Caco-2 (cell line): Measurements from ENCODE around the gene FGFR4. TPM values are rescaled to one million over a fixed set of nuclear protein-coding genes. Genes with fewer than 3 reads are reported as not detected.

Source experiments
- BruUV-seq: library from RNA; stranded (reverse); fragments of 400-500 nt; replicated peaks from 2 replicates; lab custom pipeline; 2021; lab: Mats Ljungman, UMichigan
- CTCF ChIA-PET: fragments of 300-600 bp; sonication (Branson Sonifier 250); formaldehyde crosslinking; loops from one replicate; lab custom pipeline; 2022; ENCODE audit warnings: antibody characterized with exemption; lab: Charles Lee
- POLR2A ChIA-PET: fragments of 300-600 bp; sonication (Branson Sonifier 250); formaldehyde crosslinking; loops from one replicate; lab custom pipeline; 2022; ENCODE audit warnings: antibody characterized with exemption; lab: Charles Lee
- DNase-seq, 2 experiments: peaks; one replicate each; pipeline versions ENCODE4 v3.0.0 to v3.0.0-alpha.2; 2020 to 2022
- H3K27me3 ChIP-seq: replicated peaks from 2 replicates; pipeline ENCODE4 v1.6.0; 2011; ENCODE audit warnings: low read length; ENCODE audit not compliant: control insufficient read depth, insufficient read depth
- H3K36me3 ChIP-seq: 2 replicates; pipeline ENCODE4 v1.5.1; 2011; ENCODE audit warnings: low read length; ENCODE audit not compliant: control insufficient read depth, insufficient read depth
- H3K4me1 ChIP-seq: fragments of 250-450 bp; sonication (Bioruptor Pico); 2 replicates; pipeline ENCODE4 v1.5.1; 2020; ENCODE audit warnings: mild to moderate bottlenecking
- H3K4me3 ChIP-seq: 2 replicates; pipeline ENCODE4 v1.5.1; 2011; ENCODE audit warnings: low read depth, mild to moderate bottlenecking, control low read depth, low read length
- H3K9me3 ChIP-seq: fragments of 250-450 bp; sonication (Bioruptor Pico); 2 replicates; pipeline ENCODE4 v1.5.1; 2020; ENCODE audit warnings: mild to moderate bottlenecking, moderate library complexity
- H3K27ac Mint-ChIP-seq: one replicate; pipeline ENCODE4 v1.8.0; 2022; ENCODE audit warnings: mixed read lengths; ENCODE audit not compliant: unreplicated experiment
- H3K27me3 Mint-ChIP-seq: one replicate; pipeline ENCODE4 v1.8.0; 2022; ENCODE audit warnings: mixed read lengths; ENCODE audit not compliant: insufficient read depth, unreplicated experiment
- H3K36me3 Mint-ChIP-seq: one replicate; pipeline ENCODE4 v1.8.0; 2022; ENCODE audit warnings: mild to moderate bottlenecking, mixed read lengths; ENCODE audit not compliant: insufficient read depth, unreplicated experiment
- H3K4me1 Mint-ChIP-seq: one replicate; pipeline ENCODE4 v1.8.0; 2022; ENCODE audit warnings: low read depth, mixed read lengths; ENCODE audit not compliant: unreplicated experiment
- H3K4me3 Mint-ChIP-seq: one replicate; pipeline ENCODE4 v1.8.0; 2022; ENCODE audit warnings: mild to moderate bottlenecking, moderate library complexity, mixed read lengths; ENCODE audit not compliant: unreplicated experiment
- H3K9me3 Mint-ChIP-seq: one replicate; pipeline ENCODE4 v1.8.0; 2022; ENCODE audit warnings: mixed read lengths; ENCODE audit not compliant: unreplicated experiment
- intact Hi-C: fragments of 100-400 bp; cut with micrococcal nuclease; formaldehyde crosslinking; loops from one replicate; pipeline ENCODE4 v1.10.0; 2022; ENCODE audit not compliant: unreplicated experiment
- total RNA-seq: library from RNA; stranded (reverse); gene quantifications from 2 replicates; pipeline ENCODE4 v1.2.3, GENCODE V29; 2022
- TF ChIP-seq, protein P1 (sequence below), 2 experiments: fragments of 200-600 bp in 1 of 2; IDR thresholded peaks; 1 replicate in 1 of 2; 2 replicates in 1 of 2; pipeline versions ENCODE4 v1.5.1 to v1.8.0; 2011 to 2022; ENCODE audit warnings: antibody characterized with exemption in 1 of 2, control low read depth in 1 of 2, inconsistent platforms in 1 of 2, low read depth in 1 of 2, low read length in 1 of 2, mild to moderate bottlenecking in 1 of 2, moderate library complexity in 1 of 2; ENCODE audit not compliant: insufficient read depth in 1 of 2, severe bottlenecking in 1 of 2, unreplicated experiment in 1 of 2

The FGFR4 gene
- total RNA-seq, 1 experiment from 2014 or later: 190 TPM

- H3K4me1 Mint-ChIP-seq: peaks cover 33% of the 10 kb centered on the region
- no peaks in the 10 kb centered on the region for H3K27me3 Mint-ChIP-seq
- no peak for DNase-seq
- H3K36me3 ChIP-seq: no peaks in the 10 kb centered on the region
- ChIA-PET POLR2A (no interaction called here), CTCF (interaction anchor here (0.6 to 2.7 kb wide), 3 partner anchors 10 to 1160 kb away, joined by 3 to 12 read pairs (median 3); no protein-coding TSS in a partner anchor)
- peaks cover 42% of the 10 kb centered on the region for H3K4me1 ChIP-seq
- TF ChIP-seq, protein P1, sequence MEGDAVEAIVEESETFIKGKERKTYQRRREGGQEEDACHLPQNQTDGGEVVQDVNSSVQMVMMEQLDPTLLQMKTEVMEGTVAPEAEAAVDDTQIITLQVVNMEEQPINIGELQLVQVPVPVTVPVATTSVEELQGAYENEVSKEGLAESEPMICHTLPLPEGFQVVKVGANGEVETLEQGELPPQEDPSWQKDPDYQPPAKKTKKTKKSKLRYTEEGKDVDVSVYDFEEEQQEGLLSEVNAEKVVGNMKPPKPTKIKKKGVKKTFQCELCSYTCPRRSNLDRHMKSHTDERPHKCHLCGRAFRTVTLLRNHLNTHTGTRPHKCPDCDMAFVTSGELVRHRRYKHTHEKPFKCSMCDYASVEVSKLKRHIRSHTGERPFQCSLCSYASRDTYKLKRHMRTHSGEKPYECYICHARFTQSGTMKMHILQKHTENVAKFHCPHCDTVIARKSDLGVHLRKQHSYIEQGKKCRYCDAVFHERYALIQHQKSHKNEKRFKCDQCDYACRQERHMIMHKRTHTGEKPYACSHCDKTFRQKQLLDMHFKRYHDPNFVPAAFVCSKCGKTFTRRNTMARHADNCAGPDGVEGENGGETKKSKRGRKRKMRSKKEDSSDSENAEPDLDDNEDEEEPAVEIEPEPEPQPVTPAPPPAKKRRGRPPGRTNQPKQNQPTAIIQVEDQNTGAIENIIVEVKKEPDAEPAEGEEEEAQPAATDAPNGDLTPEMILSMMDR (IDR thresholded peaks at IDR 0.05; ENCODE audit: insufficient read depth in 1 of 2, low read depth in 1 of 2, low read length in 1 of 2, severe bottlenecking in 1 of 2, unreplicated experiment in 1 of 2): no peak
- no peaks in the 10 kb centered on the region for H3K36me3 Mint-ChIP-seq
- H3K27ac Mint-ChIP-seq: no peak overlapping the region
- no peaks in the 10 kb centered on the region for H3K9me3 ChIP-seq
- H3K4me3 Mint-ChIP-seq: no peak overlapping the region
- intact Hi-C loops: no loop called here
- H3K4me3 ChIP-seq: no peak overlapping the region
- no TSS peak for BruUV-seq
- no peaks in the 10 kb centered on the region for H3K9me3 Mint-ChIP-seq
- no peaks in the 10 kb centered on the region for H3K27me3 ChIP-seq
Observed at GRCh38 chr5:177081859-177082258, 4.9 kb upstream of the FGFR4 start.

- Mint-ChIP-seq H3K36me3 (no peaks in the 10 kb centered on the region), H3K27ac (peak overlapping the region; percentile 64), H3K4me3 (no peak overlapping the region), H3K9me3 (no peaks in the 10 kb centered on the region), H3K27me3 (no peaks in the 10 kb centered on the region), H3K4me1 (peaks cover 33% of the 10 kb centered on the region)
- H3K9me3 ChIP-seq: no peaks in the 10 kb centered on the region
- ChIA-PET CTCF (interaction anchor here (0.6 to 2.7 kb wide), 5 partner anchors 10 to 86 kb away, joined by 3 to 12 read pairs (median 6); no protein-coding TSS in a partner anchor), POLR2A (interaction anchor here (0.7 to 1.3 kb wide), 3 partner anchors 12 to 71 kb away, joined by 3 to 5 read pairs (median 5); no protein-coding TSS in a partner anchor)
- H3K4me1 ChIP-seq: peaks cover 45% of the 10 kb centered on the region
- intact Hi-C loops: no loop called here
- H3K4me3 ChIP-seq: no peak overlapping the region
- no TSS peak for BruUV-seq
- no peaks in the 10 kb centered on the region for H3K27me3 ChIP-seq
- H3K36me3 ChIP-seq: no peaks in the 10 kb centered on the region
- peak; percentile 55 to 75 for DNase-seq
- TF ChIP-seq, protein P1 (IDR thresholded peaks at IDR 0.05; ENCODE audit: insufficient read depth in 1 of 2, low read depth in 1 of 2, low read length in 1 of 2, severe bottlenecking in 1 of 2, unreplicated experiment in 1 of 2): no peak
Observed at GRCh38 chr5:177083357-177083756, 3.4 kb upstream of the FGFR4 start.

DNA sequence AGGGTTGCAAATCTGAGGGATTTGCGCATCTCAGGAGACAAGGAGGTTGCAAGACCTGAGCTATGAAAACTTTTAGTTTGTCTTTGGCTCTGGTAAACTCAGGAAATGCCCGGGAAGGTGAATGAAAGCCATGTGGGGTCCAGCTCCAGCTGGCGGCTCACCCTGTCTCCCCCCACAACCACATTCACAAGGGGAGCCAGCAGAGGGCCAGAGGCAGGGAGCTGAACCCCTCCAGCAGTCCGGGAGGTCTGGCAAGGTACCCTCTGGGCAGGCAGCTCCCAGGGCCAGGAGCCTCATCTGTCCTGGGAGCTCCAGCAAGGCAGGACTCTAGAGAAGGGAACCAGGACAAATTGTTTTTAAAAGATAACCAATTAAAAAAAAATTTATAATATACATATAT is 2.5 kb upstream of the FGFR4 start:
- ChIA-PET POLR2A (interaction anchor here (0.6 to 1.3 kb wide), 2 partner anchors 12 to 371 kb away, joined by 3 to 5 read pairs; no protein-coding TSS in a partner anchor), CTCF (interaction anchor here (0.6 to 2.7 kb wide), 3 partner anchors 13 to 87 kb away, joined by 6 to 12 read pairs (median 6); no protein-coding TSS in a partner anchor)
- no peaks in the 10 kb centered on the region for H3K36me3 Mint-ChIP-seq
- no peak for DNase-seq
- peak overlapping the region; percentile 64 for H3K27ac Mint-ChIP-seq
- H3K4me3 Mint-ChIP-seq: no peak overlapping the region
- H3K27me3 ChIP-seq: no peaks in the 10 kb centered on the region
- H3K27me3 Mint-ChIP-seq: no peaks in the 10 kb centered on the region
- no TSS peak for BruUV-seq
- no peaks in the 10 kb centered on the region for H3K9me3 Mint-ChIP-seq
- intact Hi-C loops: no loop called here
- peaks cover 51% of the 10 kb centered on the region for H3K4me1 ChIP-seq
- H3K4me1 Mint-ChIP-seq: peaks cover 33% of the 10 kb centered on the region
- no peaks in the 10 kb centered on the region for H3K9me3 ChIP-seq
- no peaks in the 10 kb centered on the region; the same call in 1 of the 2 replicates for H3K36me3 ChIP-seq
- TF ChIP-seq, protein P1 (IDR thresholded peaks at IDR 0.05; ENCODE audit: insufficient read depth in 1 of 2, low read depth in 1 of 2, low read length in 1 of 2, severe bottlenecking in 1 of 2, unreplicated experiment in 1 of 2): no peak
- no peak overlapping the region for H3K4me3 ChIP-seq
